ENCODE data around the gene RAB12.
"Not testable (repeated sequence)": the region's sequence is repeated elsewhere in the genome, so short reads cannot be mapped to it uniquely, and the experiment has no call there.

Gene RAB12

DNA sequence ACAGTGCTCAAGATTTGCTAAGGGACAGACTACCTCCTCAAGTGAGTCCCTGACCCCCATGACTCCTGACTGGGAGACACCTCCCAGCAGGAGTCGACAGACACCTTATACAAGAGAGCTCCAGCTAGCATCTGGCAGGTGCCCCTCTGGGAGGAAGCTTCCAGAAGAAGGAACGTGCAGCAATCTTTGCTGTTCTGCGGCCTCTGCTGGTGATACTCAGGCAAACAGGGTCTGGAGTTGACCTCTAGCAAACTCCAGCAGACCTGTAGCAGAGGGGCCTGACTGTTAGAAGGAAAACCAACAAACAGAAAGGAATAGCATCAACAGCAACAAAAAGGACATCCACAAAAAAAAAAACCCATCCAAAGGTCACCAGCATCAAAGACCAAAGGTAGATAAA, 38.1 kb downstream of the RAB12 start:
- DNase-seq (ENCODE audit: low spot score) = not testable (repeated sequence)

DNA sequence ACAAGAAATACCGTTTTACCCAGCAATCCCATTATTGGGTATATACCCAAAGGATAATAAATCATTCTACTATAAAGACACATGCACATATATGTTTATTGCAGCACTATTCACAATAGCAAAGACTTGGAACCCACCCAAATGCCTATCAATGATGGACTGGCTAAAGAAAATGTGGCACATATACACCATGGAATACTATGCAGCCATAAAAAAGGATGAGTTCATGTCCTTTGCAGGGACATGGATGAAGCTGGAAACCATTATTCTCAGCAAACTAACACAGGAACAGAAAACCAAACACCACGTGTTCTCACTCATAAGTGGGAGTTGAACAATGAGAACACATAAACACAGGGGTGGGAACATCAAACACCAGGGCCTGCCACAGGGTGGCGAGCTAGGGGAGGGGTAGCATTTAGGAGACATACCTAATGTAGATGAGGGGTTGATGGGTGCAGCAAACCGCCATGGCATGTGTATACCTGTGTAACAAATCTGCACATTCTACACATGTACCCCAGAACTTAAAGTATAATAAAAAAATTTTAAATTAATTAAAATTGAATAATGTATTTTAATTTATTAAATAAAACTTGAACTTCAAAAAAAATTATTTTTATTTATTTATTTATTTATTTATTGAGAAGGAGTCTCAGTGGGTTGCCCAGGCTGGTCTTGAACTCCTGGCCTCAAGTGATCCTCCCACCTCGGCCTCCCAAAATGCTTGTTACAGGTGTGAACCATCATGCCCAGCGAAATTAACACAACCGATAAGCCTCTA, 42.4 kb downstream of the RAB12 start:
- DNase-seq (ENCODE audit: low spot score) = not testable (repeated sequence)

DNA sequence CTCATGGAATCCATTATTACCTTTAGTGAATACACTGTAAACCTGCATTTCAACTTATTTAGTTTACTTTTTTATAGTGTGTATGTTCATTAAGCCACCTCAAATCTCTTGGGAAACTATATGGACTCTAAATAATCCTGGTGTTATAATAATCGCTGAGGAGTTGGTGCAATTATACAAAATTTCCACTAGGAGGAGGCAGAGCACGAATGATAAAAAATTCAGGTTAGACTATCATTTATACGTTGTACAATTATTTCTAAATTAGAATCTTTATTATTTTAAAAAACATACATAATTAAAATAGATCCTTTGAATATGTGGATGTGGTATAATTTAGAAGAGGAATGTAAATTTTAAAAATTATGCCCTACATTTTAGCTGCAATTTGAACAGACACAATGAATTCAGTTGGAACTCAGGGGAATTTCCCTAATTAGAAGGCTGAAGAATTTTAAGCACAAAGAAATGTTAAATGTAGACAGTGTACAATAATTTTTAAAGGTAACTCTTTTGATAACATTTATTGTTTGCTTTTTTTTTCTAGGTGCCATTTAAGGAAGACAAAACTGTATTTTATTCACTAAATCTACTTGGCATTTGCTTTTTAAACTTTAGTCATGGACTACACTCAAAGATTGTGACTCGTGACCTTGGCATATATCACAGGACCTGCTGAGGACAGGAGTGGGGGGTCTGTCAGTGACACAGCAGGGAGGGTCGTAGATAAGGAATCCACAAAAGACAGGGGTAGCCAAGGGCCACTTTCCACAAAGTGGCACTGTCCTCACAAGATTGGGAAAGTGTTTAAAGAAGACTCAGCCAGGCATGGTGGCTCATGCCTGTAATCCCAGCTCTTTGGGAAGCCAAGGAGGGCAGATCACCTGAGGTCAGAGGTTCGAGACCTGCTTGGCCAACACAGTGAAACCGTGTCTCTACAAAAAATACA, 45.5 kb downstream of the RAB12 start:
- peak; percentile 31 for DNase-seq (ENCODE audit: low spot score)

DNA sequence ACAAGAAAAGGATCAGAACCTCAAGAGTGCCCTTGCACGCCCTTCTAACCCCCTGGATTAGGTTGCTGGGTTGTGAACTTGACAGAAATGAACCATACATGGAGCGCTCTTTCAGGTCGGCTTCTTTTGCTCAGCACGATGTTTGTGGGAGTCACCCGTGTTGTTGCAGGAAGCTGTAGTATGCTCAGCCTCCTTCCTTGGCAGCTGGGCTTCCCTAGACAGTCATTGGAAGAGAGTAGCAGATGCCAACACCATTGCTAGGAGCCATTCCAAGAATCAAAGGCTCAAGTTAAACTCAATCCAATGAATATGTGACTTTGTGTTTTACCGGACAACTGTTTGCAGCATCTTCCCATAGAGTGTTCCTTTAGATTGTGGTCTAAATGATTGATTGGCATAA, 47.0 kb downstream of the RAB12 start:
- DNase-seq (ENCODE audit: low spot score) = no peak

DNA sequence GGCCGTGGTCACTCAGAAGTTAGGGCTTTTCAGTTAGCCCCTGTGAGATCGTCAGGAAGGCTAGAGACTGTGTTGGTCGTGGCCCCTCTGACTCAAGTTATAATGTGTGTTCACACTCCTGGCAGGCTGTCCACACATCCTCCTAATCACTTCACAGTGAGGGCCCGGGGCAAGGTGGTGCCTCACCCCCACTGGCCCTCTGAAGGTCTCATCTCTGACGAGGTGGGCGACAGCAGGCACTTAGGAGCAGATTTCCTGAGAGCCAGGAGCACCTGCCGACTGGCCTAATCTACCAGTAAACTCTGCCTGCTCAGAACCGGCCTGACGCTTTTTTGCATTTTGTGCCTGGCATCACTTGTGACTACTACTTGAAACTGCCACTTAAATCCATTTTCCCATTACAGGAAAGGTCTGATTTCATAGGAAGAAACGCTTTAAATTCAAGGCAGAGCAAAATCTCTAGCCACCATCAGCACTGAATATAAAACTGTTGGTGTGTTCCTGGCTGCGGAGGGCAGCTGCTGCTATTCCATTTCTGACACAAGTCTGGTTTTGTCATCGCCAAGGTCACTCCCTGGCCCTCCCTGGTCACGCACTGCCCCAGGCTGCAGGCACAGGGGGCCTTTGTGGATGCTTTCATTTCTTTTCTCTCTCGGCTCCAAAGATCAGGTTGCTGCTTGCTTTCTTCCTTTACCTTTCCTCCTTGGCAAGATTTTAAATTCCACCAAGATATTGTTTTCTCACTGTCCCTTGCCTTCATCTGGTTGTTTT, 48.0 kb downstream of the RAB12 start:
- DNase-seq (ENCODE audit: low spot score) = no peak

DNA sequence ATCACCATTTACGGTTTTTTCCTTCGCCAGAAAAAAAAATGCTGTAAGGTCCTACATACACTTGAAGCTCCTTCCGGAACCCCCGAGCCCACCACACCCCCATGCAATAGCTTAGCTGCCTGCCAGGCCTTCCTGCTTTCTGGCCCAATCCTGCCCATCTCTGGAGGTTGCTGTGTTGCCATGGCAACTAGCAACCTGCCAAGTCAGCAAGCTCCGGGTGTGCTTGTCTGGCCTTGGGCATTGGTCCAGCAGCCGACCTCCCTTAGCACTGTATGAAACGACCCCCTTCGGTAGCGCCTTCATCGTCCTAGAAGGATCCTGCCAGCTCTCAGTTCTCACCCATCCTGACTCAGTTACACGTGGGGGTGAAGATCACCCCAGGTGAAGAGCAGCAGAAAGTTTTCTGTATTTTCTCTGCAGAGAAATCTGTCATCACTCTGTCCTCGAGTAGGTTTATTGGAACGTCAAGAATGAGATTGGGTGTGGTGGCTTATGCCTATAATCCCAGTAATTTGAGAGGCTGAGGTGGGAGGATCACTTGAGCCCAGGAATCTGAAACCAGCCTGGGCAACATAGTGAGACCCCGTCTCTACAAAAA, 48.7 kb downstream of the RAB12 start:
- DNase-seq (ENCODE audit: low spot score) = no peak

DNA sequence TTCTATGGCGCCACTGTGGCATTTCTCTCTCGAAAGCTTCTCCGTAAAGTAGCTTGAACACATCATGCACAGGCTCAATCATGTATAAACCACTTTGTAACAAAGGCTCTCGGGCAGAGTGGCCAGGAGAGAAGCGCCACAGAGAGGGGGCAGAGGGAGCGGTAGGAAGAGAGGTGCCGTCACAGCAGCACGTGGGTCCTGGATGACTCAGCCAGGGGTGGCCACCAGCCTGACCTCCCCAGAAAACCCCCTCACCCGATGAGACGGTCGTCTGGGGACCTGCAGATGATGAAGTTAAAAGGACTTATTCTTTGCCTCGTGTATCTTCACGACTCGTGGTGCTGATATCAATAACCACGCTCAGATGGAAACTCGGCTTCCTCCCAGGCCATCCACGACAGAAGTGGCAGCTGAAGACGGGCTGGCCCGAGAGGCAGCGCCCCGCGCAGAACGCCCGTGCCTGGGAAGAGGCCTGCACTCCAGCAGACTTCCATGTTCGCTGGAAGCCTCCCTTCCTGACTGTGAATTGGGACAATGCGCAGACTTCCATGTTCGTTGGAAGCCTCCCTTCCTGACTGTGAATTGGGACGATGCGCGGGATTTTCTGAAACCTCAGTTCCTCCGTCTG, 49.7 kb downstream of the RAB12 start:
- no peak for DNase-seq (ENCODE audit: low spot score)

DNA sequence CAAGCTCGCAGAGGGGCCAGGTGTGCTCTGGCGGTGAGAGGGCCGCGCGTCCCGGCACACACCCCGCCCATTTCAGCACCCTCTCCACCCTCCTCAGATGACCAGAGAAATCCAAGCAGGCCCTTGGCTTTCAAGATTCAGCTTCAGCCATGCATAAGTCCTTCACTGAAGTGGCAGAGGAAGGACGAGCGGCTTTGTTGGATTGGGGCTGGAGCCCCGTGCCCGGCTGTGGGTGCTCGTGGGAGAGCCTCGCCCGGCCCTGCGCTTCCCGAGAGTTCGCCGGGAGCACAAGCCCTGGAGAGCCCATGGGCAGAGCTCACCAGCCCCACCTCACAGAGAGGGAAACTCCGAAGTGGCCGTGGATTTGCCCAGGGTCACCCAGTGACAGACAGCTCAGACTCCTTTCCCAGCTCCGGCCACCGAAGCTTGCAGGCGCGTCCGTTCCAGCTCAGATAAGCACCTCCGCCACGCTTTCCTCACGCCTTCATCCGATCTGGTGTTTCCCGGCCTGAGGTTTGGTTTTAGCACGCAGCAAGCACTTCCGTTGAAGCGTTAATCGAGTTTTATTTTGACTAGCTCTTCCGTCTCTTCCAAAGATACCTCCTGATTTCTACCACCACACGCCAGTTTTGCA, 50.5 kb downstream of the RAB12 start:
- DNase-seq (ENCODE audit: low spot score) = no peak

DNA sequence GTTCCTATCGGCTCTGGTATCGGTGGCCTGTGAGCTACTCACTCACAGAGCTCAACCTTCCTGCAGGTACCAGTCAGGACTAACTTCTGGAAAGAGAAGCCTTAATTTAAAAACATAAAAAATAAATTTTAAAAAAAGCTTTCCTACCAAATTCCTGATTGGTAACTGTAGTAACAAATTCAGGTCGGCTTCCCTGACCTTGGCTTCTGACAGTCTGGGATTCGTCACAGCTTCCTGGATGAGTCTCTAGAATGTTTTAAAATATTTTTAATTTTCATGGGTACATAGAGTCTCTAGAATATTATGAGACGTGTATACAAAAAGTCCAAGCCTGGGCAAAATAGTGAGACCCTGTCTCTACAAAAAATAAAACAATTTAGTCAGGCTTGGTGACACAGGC, 51.1 kb downstream of the RAB12 start:
- DNase-seq (ENCODE audit: low spot score) = no peak

DNA sequence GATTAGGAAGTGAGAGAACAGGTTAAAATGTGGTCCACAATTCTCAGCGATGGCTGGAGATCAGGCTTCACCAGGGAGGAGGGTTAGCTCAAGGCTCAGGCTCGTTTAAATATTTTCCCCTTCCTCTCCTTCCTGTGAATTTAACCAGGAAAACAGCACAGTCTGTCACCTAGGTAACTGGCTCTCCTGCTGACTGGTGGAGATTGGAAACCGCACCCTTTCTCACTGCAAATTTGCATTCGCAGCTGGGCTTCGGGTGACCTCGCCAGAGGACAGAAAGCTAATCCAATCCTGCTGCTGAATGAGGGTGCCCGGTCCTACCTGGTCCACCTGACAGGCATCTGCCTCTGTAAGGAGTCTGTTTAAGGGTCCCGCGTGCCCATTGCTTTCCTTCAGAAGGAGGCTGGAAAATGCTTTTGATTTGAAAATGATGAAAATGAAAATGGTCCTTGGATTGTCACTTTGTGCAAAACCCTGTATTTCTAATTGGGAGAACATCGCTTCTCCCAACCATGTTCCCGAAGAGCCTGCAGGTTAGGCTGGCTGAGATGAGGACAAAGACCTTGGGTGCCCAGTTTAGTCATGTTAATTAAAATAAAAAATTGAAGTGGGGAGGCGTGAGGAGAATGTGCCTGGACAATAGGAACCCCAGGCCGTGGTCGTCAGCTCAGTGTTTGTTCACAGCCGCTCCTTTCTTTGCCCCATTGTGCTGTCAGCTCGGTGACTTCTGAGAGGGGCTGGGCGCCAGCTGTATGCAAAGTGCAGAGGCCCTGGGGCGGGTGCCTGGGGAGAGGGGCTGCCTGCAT, 52.7 kb downstream of the RAB12 start:
- DNase-seq (ENCODE audit: low spot score) = no peak

DNA sequence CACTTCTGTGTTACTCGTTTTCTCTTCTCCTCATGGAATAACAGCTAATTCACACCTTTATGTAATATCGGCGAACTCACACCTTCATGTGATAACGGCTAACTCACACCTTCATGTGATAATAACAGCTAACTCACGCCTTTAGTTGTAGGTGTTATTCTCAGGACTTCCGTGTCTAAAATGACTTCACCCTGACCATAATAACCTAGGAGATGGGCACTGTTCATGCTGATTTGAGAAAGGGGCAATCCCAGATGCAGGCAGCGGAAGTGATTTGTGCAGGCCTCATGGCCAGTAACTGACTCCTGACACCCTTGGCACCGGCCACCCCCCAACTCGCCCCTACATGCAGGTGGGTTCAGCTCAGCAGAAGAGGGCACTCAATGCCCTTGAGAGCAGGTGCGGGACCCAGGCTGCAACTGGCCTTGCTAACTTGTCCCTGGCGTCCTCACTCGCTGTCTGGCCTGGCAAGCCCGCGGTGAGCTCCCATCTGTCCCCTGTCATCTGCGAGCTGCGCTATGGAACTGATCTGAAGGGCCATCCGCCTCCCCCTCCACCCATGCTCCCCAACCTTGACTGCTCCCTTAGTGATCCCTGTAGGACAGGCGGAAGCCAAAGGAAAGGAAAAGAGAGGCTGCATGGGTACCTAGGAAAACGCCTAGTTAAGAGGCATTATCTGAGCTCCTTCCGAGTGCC, 53.5 kb downstream of the RAB12 start:
- DNase-seq (ENCODE audit: low spot score) = no peak

DNA sequence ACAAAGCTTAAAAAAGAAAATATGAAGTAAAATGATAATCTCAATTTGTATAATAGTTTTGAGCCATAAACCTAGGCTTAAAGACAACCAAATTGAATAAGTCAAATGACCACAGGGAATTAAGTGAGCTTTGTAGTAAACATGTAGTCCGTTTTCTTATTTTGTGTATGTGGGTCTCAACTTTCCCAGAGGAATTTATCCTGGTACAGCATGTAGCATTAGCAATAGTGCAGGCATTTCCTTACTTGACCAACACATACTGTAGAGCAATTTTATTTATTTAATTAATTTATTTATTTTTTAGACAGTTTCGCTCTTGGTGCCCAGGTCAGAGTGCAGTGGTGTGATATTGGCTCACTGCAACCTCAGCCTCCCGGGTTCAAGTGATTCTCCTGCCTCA, 58.6 kb downstream of the RAB12 start:
- no peak for DNase-seq (ENCODE audit: low spot score)

DNA sequence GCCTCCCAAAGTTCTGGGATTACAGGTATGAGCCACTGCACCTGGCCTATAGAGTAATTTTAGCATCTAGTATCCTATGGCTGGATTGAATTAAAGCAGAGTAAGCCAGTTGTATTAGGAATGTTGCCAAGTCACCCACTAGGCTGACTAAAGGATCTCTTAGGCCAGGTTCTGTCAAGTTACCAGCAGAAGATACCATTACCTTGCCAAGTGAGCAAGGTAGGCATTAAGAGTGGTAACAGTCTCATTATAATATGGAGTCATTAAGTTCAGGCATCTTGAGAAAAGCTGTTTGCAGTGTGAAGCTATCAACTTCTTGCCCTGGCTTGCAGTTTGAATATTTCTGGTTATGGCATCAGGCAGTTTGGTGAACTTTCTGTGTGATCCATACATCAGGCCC, 59.1 kb downstream of the RAB12 start:
- no peak for DNase-seq (ENCODE audit: low spot score)

DNA sequence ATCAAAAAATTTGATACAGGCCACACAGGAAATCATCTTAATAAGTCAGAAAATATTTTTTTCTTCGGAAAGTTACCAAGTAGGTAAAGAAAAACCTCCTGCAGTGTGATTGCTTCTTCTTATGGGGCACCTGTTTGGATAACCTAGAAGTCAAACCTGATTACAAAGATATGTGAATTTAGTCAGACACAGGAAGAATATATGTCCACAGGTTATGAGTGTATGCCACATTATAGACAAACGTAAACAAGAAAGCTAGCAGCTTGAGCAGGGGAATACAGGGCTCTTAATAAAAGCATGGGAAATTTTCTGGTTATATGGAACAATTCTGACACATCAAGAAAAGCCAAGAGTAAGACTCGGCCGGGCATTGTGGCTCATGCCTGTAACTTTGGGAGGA, 60.3 kb downstream of the RAB12 start:
- DNase-seq (ENCODE audit: low spot score) = no peak

DNA sequence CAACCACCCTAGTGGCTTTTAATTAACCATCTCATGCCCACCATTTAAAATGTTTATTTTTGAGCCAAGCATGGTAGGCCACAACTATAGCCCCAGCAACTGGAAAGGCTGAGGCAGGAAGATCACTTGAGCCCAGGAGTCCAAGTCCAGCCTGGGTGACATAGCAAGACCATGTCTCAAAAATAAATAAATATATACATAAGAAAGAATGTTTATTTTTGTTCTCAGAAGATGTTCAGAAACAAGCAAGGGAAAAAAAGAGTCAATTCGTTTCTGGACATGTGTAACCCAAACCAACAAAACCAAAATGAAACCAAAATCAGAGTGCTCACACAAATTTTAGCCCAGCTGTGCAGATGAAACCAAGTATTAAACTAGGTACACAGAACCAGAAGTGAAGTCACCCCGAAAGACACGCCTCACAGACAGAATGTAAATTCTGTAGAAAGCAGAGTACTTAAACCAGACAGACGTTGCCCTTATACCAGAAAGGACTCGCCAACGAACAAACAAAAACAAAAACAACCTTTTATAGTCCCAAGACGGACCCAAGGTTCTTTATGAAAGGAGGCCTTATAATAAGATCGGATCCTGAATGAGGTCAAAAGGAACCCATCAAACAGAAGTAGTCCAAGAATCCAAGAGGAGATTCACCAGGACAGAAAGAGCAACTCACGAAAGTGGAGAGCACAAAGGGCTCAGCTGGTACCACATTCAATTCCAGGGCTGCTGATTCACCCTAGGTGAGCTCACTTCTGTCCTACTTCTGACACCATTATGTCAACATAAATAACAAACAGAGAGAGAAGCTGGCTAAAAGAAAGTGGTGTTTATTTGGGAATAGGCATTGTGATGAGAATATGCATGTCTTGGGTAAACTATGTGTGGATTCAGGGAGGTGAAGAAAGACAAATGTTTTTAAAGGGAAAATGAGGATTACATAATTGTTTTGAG, 64.3 kb downstream of the RAB12 start:
- no peak for DNase-seq (ENCODE audit: low spot score)

DNA sequence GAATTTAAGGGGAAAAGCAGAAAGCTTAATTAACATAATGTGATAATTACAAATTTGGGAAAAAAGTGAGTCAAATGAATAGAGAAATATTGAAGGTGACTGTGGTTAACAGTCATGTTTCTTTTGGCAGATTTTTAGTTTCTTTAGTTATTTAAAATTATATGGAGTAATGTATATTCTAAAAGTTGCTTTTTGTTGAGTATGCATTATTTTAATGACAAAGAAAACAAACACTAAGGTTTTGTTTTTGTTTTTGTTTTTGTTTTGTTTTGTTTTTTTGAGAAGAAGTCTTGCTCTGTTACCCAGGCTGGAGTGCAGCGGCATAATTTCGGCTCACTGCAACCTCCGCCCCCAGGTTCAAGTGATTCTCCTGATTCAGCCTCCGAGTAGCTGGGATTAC, 65.8 kb downstream of the RAB12 start:
- no peak for DNase-seq (ENCODE audit: low spot score)

DNA sequence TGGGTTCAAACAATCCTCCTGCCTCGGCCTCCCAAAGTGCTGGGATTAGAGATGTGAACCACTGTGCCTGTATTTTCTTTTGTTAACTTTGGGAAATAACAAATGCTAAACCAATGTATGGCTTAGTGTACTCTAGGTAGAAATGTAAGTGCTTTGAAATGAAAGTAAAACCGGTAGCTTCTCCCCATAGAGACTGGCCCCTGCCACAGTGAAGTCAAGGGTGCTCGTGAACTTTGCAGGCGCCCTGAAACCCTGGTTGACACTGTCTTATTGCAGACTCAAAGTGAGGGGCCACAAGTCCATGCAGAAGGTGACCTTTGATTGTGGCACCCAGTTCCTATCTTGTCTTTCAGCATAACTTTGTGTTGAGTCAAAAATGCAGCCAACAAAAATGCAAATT, 72.0 kb downstream of the RAB12 start:
- DNase-seq (ENCODE audit: low spot score) = no peak

DNA sequence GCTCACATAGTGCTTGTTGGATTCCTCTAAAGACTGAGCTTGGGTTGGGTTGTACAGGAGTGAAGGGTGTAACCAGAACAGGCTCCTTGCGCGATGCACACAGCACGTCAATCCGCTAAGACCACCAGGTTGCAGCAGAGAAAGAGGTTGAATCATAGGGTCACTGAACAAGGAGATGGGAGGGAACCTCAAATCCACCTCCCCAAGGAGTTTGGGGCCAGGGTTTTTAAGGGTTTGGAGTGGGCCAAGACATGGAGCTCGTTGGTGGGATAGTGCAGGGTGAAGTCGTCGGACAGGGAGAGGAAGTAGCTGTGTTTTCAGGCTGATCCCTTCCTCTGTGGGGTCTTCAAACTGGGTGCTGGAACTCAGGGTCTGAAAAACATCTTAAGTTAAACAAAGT, 75.3 kb downstream of the RAB12 start:
- no peak for DNase-seq (ENCODE audit: low spot score)

Measured in CD4-positive, alpha-beta T cell treated with Interleukin-15 for 4 hours (primary cell).